Measurements from ENCODE around the gene PGBD1. TPM values are rescaled to one million over a fixed set of nuclear protein-coding genes. Genes with fewer than 3 reads are reported as not detected.

Gene PGBD1
- total and polyA plus RNA-seq, 2 experiments from 2014 or later: 3.1 to 6.2 TPM

DNA sequence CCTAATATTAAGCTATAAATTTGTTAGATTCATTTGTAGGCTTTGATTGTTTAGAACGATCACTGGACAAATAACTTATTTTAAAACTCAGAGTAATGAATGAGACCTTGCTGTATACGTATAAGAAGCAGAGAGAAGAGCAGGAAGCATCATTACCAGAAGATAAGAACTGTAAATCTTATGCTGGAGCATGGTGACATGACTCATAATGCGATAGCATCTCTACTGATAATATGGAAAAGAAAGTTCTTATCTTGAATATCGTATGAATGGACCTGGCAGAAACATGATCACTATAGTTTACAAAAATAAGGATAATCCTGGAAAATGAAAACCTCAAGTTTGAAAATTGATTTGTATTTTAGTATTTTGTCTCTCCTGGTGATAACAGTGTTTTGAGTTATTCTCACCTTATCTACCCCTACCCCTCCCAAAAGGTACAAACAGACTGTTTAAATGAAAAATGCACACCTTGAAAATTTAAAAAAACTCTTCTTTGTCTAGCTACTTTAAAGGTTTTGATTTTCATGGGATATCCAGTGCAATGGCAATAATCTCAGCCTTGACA lies 16.5 kb upstream of the PGBD1 start:
- no peak overlapping the region for H2AFZ ChIP-seq

DNA sequence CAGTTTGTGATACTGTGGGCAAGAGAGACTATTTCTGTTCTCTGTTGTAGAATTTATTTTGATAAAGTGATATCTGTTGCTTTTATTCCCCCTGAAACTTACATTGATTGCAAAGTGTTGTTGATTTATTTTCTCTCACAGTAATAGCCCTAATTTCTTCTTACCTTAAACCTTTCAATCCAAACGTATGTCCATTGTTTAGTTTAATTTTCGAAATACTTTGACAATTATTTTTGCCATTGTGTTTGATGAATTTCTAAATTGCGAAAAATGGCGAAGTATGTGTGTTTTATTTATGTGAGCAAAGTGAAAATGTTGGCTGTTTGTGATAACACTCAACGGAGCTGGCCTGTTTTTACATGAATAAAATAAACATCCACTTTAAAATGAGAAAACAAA lies 14.8 kb upstream of the PGBD1 start:
- Histone ChIP-seq H3K4me2 (peak overlapping the region; percentile 80), H4K20me1 (ENCODE audit: insufficient read depth, poor library complexity, severe bottlenecking) (no peaks in the 10 kb centered on the region), H3K4me3 (peak overlapping the region; percentile 62), H3K4me1 (ENCODE audit: insufficient read depth) (peaks cover 6% of the 10 kb centered on the region), H3K27me3 (peaks cover 2% of the 10 kb centered on the region), H3K27ac (peak overlapping the region; percentile 91), H3K9me2 (replicated peaks; ENCODE audit: insufficient read depth) (no peaks in the 10 kb centered on the region), H3K9me3 (ENCODE audit: low read depth) (no peaks in the 10 kb centered on the region), H3K79me2 (peaks cover 34% of the 10 kb centered on the region), H3K36me3 (replicated peaks; ENCODE audit: insufficient read depth, low read depth) (no peaks in the 10 kb centered on the region), H2AFZ (peak overlapping the region; percentile 54)
- TF ChIP-seq, protein P1, sequence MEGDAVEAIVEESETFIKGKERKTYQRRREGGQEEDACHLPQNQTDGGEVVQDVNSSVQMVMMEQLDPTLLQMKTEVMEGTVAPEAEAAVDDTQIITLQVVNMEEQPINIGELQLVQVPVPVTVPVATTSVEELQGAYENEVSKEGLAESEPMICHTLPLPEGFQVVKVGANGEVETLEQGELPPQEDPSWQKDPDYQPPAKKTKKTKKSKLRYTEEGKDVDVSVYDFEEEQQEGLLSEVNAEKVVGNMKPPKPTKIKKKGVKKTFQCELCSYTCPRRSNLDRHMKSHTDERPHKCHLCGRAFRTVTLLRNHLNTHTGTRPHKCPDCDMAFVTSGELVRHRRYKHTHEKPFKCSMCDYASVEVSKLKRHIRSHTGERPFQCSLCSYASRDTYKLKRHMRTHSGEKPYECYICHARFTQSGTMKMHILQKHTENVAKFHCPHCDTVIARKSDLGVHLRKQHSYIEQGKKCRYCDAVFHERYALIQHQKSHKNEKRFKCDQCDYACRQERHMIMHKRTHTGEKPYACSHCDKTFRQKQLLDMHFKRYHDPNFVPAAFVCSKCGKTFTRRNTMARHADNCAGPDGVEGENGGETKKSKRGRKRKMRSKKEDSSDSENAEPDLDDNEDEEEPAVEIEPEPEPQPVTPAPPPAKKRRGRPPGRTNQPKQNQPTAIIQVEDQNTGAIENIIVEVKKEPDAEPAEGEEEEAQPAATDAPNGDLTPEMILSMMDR (IDR thresholded peaks at IDR 0.05; ENCODE audit: poor library complexity): no peak
- TF ChIP-seq EZH2 (IDR thresholded peaks at IDR 0.05; ENCODE audit: borderline replicate concordance): no peak
- no peak for TF ChIP-seq EZH2phosphoT487 (IDR thresholded peaks at IDR 0.05; ENCODE audit: low read depth, severe bottlenecking, unreplicated experiment)
- no peak for DNase-seq (ENCODE audit: low spot score)
- WGBS (ENCODE audit: low lambda C conversion rate, missing lambda C conversion rate): 18% methylated on average over 5 of the region's 5 CpGs

More for the DNA sequence above, 16.5 kb upstream of the PGBD1 start:
- Histone ChIP-seq H3K9me2 (replicated peaks; ENCODE audit: insufficient read depth) (no peaks in the 10 kb centered on the region), H3K27ac (no peak overlapping the region), H4K20me1 (ENCODE audit: insufficient read depth, poor library complexity, severe bottlenecking) (no peaks in the 10 kb centered on the region), H3K4me1 (ENCODE audit: insufficient read depth) (peaks cover 6% of the 10 kb centered on the region), H3K36me3 (replicated peaks; ENCODE audit: insufficient read depth, low read depth) (no peaks in the 10 kb centered on the region), H3K9me3 (ENCODE audit: low read depth) (no peaks in the 10 kb centered on the region), H3K4me3 (no peak overlapping the region), H3K79me2 (peaks cover 25% of the 10 kb centered on the region), H3K4me2 (no peak overlapping the region), H3K27me3 (peaks cover 6% of the 10 kb centered on the region)
- WGBS (ENCODE audit: low lambda C conversion rate, missing lambda C conversion rate): 44% methylated on average over 4 of the region's 4 CpGs
- no peak for DNase-seq (ENCODE audit: low spot score)
- TF ChIP-seq, protein P1 (IDR thresholded peaks at IDR 0.05; ENCODE audit: poor library complexity): no peak

DNA sequence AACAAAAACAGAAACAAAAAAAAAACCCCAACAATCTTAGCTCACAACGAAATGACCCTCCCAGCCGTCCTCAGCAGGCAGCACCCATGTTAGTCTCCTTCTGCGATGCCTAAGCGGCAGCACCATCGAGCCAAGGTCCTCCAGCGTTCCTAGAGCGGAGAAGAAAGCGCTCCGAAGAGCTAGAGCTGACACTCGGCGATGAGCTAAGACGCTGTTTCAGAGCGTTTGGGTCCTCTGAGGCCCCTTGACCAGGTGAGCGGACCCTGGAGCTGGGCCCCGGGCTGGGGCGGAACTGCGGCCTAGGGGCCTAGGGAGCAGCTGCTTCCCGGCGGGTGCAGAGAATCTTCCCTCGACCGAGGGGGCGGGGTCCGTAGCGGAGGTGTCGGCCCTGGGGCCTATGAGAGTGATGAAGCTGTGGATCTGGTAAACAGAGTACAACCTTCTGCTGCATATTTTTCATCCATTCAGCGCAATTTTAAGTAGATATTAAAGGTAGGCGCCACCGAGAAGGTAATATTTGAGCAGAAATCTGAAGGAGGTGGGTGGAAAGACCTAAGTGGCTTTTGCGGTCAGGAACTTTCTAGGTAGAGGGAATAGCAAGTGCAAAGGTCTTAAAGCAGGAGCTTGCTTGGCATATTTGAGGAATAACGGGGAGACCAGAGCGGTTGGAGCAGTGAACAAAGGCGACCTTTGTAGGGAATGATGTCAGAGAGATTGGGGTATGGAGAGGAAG lies 14.2 kb upstream of the PGBD1 start, which contains the start of gene ZSCAN26:
ZSCAN26 (plus strand) TSS at position 182 of the 733 bp plus-strand sequence. CDS start 4,777 bp downstream, outside the sequence.
- H3K27me3 ChIP-seq: peaks cover 2% of the 10 kb centered on the region
- peaks cover 6% of the 10 kb centered on the region for H3K4me1 ChIP-seq (ENCODE audit: insufficient read depth)
- peak within 1 kb of the TSS; percentile 62 for H3K4me3 ChIP-seq
- H4K20me1 ChIP-seq (ENCODE audit: insufficient read depth, poor library complexity, severe bottlenecking): no peaks in the 10 kb centered on the region
- under 1% methylated on average over 32 of the region's 32 CpGs for WGBS (ENCODE audit: low lambda C conversion rate, missing lambda C conversion rate)
- peak within 1 kb of the TSS; percentile 80 for H3K4me2 ChIP-seq
- no peaks in the 10 kb centered on the region for H3K36me3 ChIP-seq (replicated peaks; ENCODE audit: insufficient read depth, low read depth)
- peak within 1 kb of the TSS; percentile 54 for H2AFZ ChIP-seq
- H3K9me2 ChIP-seq (replicated peaks; ENCODE audit: insufficient read depth): no peaks in the 10 kb centered on the region
- DNase-seq (ENCODE audit: low spot score): peak; percentile 91
- peaks cover 34% of the 10 kb centered on the region for H3K79me2 ChIP-seq
- peak within 1 kb of the TSS; percentile 91 for H3K27ac ChIP-seq
- no peaks in the 10 kb centered on the region for H3K9me3 ChIP-seq (ENCODE audit: low read depth)
- TF ChIP-seq EZH2phosphoT487 (IDR thresholded peaks at IDR 0.05; ENCODE audit: low read depth, severe bottlenecking, unreplicated experiment) (no peak), EZH2 (IDR thresholded peaks at IDR 0.05; ENCODE audit: borderline replicate concordance) (no peak)
- TF ChIP-seq, protein P1 (IDR thresholded peaks at IDR 0.05; ENCODE audit: poor library complexity): no peak

Measured in hepatocyte (in vitro differentiated cells).